ENCODE measurements around the gene IGSF6. TPM values are rescaled to one million over a fixed set of nuclear protein-coding genes. Genes with fewer than 3 reads are reported as not detected.
"Not testable (repeated sequence)": the region's sequence is repeated elsewhere in the genome, so short reads cannot be mapped to it uniquely, and the experiment has no call there.

The IGSF6 gene
- under 1 TPM; 0.10 to 0.14 TPM for total RNA-seq

- no peaks in the 10 kb centered on the region for H3K27me3 Mint-ChIP-seq
Observed at GRCh38 chr16:21652453-21652852, at the start of gene IGSF6. TSS of gene IGSF6 (minus strand) at chr16:21652608. CDS start at chr16:21652598, 10 bp downstream.

GRCh38 chr16:21701271-21701670 is 48.9 kb upstream of the IGSF6 start:
- DNase-seq: no peak
- Mint-ChIP-seq H3K27ac (no peak overlapping the region), H3K27me3 (no peaks in the 10 kb centered on the region), H3K36me3 (no peaks in the 10 kb centered on the region), H3K4me1 (no peaks in the 10 kb centered on the region), H3K9me3 (no peaks in the 10 kb centered on the region), H3K4me3 (no peak overlapping the region)

More at GRCh38 chr16:21652453-21652852, at the start of gene IGSF6:
- no peak within 1 kb of the TSS for H3K4me3 Mint-ChIP-seq
- DNase-seq: no peak
- peaks cover 52% of the 10 kb centered on the region for H3K4me1 Mint-ChIP-seq
- no peaks in the 10 kb centered on the region for H3K9me3 Mint-ChIP-seq
- no peak within 1 kb of the TSS for H3K27ac Mint-ChIP-seq
- H3K36me3 Mint-ChIP-seq: peaks cover 7% of the 10 kb centered on the region

- H3K9me3 Mint-ChIP-seq: no peaks in the 10 kb centered on the region
- no peak for DNase-seq
- H3K4me3 Mint-ChIP-seq: no peak overlapping the region
- no peaks in the 10 kb centered on the region for H3K4me1 Mint-ChIP-seq
- H3K36me3 Mint-ChIP-seq: no peaks in the 10 kb centered on the region
- H3K27me3 Mint-ChIP-seq: no peaks in the 10 kb centered on the region
- no peak overlapping the region for H3K27ac Mint-ChIP-seq
Observed at GRCh38 chr16:21698169-21699032, 46.0 kb upstream of the IGSF6 start.

- no peaks in the 10 kb centered on the region for H3K27me3 Mint-ChIP-seq
- no peaks in the 10 kb centered on the region for H3K9me3 Mint-ChIP-seq
- no peak for DNase-seq
- H3K4me3 Mint-ChIP-seq: no peak overlapping the region
- H3K27ac Mint-ChIP-seq: no peak overlapping the region
- H3K4me1 Mint-ChIP-seq: no peaks in the 10 kb centered on the region
- H3K36me3 Mint-ChIP-seq: no peaks in the 10 kb centered on the region
Observed at GRCh38 chr16:21697032-21697431, 44.6 kb upstream of the IGSF6 start.

- no peaks in the 10 kb centered on the region for H3K27me3 Mint-ChIP-seq
- no peak for DNase-seq
- no peak overlapping the region for H3K4me3 Mint-ChIP-seq
- H3K27ac Mint-ChIP-seq: no peak overlapping the region
- H3K4me1 Mint-ChIP-seq: no peaks in the 10 kb centered on the region
- no peaks in the 10 kb centered on the region for H3K9me3 Mint-ChIP-seq
- no peaks in the 10 kb centered on the region for H3K36me3 Mint-ChIP-seq
Observed at GRCh38 chr16:21694609-21695008, 42.2 kb upstream of the IGSF6 start.

- H3K4me1 Mint-ChIP-seq, H3K4me3 Mint-ChIP-seq, H3K27ac Mint-ChIP-seq, DNase-seq, H3K36me3 Mint-ChIP-seq, H3K27me3 Mint-ChIP-seq, H3K9me3 Mint-ChIP-seq: not testable (repeated sequence)
Observed at GRCh38 chr16:21690967-21691366, 38.6 kb upstream of the IGSF6 start.

GRCh38 chr16:21689107-21689506 is 36.7 kb upstream of the IGSF6 start:
- no peaks in the 10 kb centered on the region for H3K4me1 Mint-ChIP-seq
- H3K36me3 Mint-ChIP-seq: no peaks in the 10 kb centered on the region
- H3K4me3 Mint-ChIP-seq: no peak overlapping the region
- H3K27me3 Mint-ChIP-seq: no peaks in the 10 kb centered on the region
- no peaks in the 10 kb centered on the region for H3K9me3 Mint-ChIP-seq
- no peak for DNase-seq
- H3K27ac Mint-ChIP-seq: no peak overlapping the region

GRCh38 chr16:21685034-21685455 is 32.6 kb upstream of the IGSF6 start:
- no peaks in the 10 kb centered on the region for H3K4me1 Mint-ChIP-seq
- no peaks in the 10 kb centered on the region for H3K36me3 Mint-ChIP-seq
- H3K27ac Mint-ChIP-seq: no peak overlapping the region
- H3K4me3 Mint-ChIP-seq: no peak overlapping the region
- no peak for DNase-seq
- H3K9me3 Mint-ChIP-seq: no peaks in the 10 kb centered on the region
- H3K27me3 Mint-ChIP-seq: no peaks in the 10 kb centered on the region

GRCh38 chr16:21684199-21684598 is 31.8 kb upstream of the IGSF6 start:
- Mint-ChIP-seq H3K27me3 (no peaks in the 10 kb centered on the region), H3K4me3 (no peak overlapping the region), H3K27ac (no peak overlapping the region), H3K4me1 (no peaks in the 10 kb centered on the region), H3K9me3 (no peaks in the 10 kb centered on the region), H3K36me3 (no peaks in the 10 kb centered on the region)
- peak; percentile 34 for DNase-seq

- no peak for DNase-seq
- Mint-ChIP-seq H3K36me3 (no peaks in the 10 kb centered on the region), H3K27ac (no peak overlapping the region), H3K27me3 (no peaks in the 10 kb centered on the region), H3K4me1 (no peaks in the 10 kb centered on the region), H3K4me3 (no peak overlapping the region), H3K9me3 (no peaks in the 10 kb centered on the region)
Observed at GRCh38 chr16:21683184-21683583, 30.8 kb upstream of the IGSF6 start.

- H3K27ac Mint-ChIP-seq, H3K9me3 Mint-ChIP-seq, H3K36me3 Mint-ChIP-seq, H3K27me3 Mint-ChIP-seq, H3K4me3 Mint-ChIP-seq, H3K4me1 Mint-ChIP-seq, DNase-seq: not testable (repeated sequence)
Observed at GRCh38 chr16:21680714-21681113, 28.3 kb upstream of the IGSF6 start.

- not testable (repeated sequence) for DNase-seq, H3K36me3 Mint-ChIP-seq, H3K9me3 Mint-ChIP-seq, H3K27me3 Mint-ChIP-seq, H3K4me3 Mint-ChIP-seq, H3K4me1 Mint-ChIP-seq, H3K27ac Mint-ChIP-seq
Observed at GRCh38 chr16:21674456-21674855, 22.0 kb upstream of the IGSF6 start.

GRCh38 chr16:21673469-21673868 is 21.1 kb upstream of the IGSF6 start:
- Mint-ChIP-seq H3K27ac (no peak overlapping the region), H3K4me3 (no peak overlapping the region), H3K9me3 (peaks cover 8% of the 10 kb centered on the region), H3K27me3 (no peaks in the 10 kb centered on the region), H3K36me3 (no peaks in the 10 kb centered on the region), H3K4me1 (no peaks in the 10 kb centered on the region)
- no peak for DNase-seq

GRCh38 chr16:21667575-21667974 is 15.2 kb upstream of the IGSF6 start:
- H3K36me3 Mint-ChIP-seq: no peaks in the 10 kb centered on the region
- no peaks in the 10 kb centered on the region for H3K9me3 Mint-ChIP-seq
- no peak overlapping the region for H3K4me3 Mint-ChIP-seq
- no peak overlapping the region for H3K27ac Mint-ChIP-seq
- no peaks in the 10 kb centered on the region for H3K27me3 Mint-ChIP-seq
- no peak for DNase-seq
- H3K4me1 Mint-ChIP-seq: peaks cover 4% of the 10 kb centered on the region

GRCh38 chr16:21666772-21667171 is 14.4 kb upstream of the IGSF6 start:
- Mint-ChIP-seq H3K27me3 (no peaks in the 10 kb centered on the region), H3K9me3 (no peaks in the 10 kb centered on the region), H3K36me3 (no peaks in the 10 kb centered on the region), H3K27ac (no peak overlapping the region), H3K4me3 (no peak overlapping the region), H3K4me1 (peaks cover 4% of the 10 kb centered on the region)
- DNase-seq: no peak

GRCh38 chr16:21664801-21665492 is 12.5 kb upstream of the IGSF6 start:
- Mint-ChIP-seq H3K4me3 (no peak overlapping the region), H3K27ac (no peak overlapping the region), H3K36me3 (no peaks in the 10 kb centered on the region), H3K9me3 (no peaks in the 10 kb centered on the region), H3K4me1 (peaks cover 16% of the 10 kb centered on the region), H3K27me3 (no peaks in the 10 kb centered on the region)
- DNase-seq: no peak

Data from activated naive CD8-positive, alpha-beta T cell treated with anti-CD3 and anti-CD28 coated beads for 36 hours (primary cell).